GM21526 (cell line): Measurements from ENCODE around the gene SPI1.

ENCODE experiments used
- ATAC-seq: cut with Tn5 transposase; IDR thresholded peaks from one replicate; pipeline ENCODE4 v1.9.1; 2021; ENCODE audit warnings: moderate library complexity; ENCODE audit not compliant: unreplicated experiment, low FRiP score

SPI1 gene

DNA sequence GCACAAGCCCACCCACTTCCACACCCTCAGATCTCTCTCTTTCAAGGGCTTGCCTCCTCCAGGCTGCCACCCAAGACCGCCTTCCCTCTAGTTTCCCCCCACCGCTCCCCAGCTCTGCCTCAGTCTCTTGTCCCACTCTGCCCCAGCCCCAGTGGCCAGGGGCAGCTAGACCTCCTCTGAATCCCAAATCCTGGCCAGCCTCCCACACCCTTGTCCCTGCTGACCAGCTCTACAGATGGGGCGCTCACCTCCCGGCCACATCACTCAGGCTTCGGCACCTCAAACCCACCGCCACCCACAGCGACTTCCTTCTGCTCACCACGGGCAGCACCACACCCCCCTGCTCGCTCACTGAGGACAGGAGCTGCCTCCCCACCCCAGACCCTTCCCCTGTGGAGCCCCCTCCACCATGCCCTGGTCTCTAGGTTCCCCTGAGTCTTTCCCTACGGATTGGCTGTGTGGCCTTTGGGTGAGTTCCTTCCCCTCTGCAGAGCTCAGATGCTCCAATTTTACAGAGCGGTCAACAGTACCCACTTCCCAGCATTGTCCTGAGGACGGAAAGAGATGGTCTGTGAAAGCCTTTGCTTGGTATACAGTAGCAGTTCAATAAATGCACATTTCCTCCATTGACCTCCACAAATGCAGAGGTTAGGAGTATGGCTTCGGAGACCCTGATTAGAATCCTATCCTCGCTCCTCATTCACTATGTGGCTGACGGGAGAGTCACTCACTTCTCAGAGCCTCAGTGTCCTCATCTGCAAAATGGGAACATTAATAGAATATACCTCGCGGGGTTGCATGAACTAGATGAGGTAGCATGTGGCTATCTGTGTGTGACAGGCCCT is 11.5 kb upstream of the SPI1 start:
- no peak for ATAC-seq

DNA sequence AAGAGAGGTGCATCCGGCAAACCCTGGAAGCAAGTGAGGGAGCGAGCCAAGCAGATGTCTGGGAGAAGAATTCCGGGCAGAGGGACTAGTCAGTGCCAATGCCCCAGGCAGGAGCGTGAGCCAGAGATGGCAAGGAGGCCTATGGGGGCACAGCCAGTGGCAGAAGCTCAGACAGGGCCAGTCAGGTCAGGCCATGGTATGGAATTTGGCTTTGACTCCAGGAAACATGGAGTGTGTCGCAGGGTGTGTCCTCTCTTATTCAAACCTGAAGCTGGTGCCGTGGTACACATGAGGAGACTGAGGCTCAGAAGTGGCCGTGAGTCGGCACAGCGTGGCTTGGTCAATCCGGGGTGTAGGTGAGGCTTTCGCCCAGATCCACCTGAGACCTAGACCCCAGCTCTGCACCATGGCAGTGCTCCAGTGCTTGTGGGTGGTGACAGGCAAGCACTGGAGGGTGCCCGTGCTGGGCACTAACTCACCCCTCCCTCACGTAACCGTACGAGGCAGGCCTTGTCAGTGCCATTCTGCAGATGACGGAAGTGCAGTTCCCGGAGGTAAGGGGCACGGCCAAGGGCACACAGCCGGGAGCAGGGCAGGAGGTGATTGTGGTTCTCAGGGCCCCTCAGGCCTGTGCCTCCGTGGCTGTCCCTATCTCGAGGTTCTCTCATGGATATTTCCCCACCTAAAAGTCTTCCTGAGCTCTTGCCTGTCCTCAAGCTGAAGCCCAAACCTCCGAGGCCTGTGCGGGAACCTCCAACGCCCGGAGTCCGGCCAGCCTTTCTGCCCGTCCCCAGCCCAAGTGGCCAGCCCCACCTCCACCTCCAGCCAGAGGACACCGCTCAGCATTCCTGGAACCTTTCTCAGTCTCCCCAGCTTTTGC is 10.6 kb upstream of the SPI1 start:
- ATAC-seq = no peak

DNA sequence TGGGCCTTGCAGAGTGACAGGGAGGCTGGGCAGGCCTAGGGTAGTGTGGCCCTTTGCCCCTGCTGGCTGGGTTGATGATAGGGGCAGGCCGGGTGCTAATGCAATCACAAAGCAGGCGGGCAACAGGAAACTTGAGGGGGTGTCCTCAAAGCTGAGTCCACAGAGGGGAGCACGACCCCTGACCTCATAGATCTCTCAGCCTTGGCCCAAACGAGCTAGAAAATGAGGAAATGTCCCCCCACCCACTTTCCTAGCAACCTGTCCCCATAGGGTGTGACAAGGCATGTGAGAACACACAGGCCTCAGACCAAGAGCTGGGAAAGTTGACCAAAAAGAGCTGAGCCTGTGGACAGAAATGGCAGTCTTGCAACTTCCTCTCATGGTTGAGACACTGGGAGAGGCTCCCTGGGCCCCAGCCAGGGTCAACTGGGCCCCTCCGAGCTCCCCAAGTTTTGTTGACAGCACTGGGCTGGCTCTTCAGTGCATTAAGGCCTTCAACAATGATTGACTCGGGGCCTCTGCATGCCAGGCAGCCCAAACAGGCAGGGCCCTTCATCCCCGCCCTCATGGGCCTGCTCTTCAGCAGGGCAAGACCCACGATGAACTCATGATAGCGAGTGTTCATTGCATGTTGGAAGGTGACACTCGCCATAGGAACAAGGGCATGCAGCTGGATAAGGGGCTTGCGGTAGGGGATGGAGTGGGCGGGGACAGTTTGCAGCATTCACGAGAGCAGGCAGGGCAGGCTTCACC is 9.8 kb upstream of the SPI1 start:
- no peak for ATAC-seq

DNA sequence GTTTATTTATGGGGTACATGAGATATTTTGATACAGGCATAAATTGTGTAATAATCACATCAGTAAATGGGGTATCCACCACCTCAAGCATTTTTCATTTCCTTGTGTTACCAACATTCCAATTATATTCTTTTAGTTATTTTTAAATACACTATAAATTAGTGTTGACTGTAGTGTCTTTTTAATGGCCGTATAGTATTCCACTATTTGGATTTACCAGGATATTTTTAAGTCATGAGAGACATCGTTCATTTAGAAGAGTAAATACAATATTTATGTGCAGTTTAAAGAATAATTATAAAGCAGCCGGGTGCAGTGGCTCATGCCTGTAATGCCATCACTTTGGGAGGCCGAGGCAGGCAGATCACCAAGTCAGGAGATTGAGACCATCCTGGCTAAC is 6.2 kb upstream of the SPI1 start:
- ATAC-seq = no peak

DNA sequence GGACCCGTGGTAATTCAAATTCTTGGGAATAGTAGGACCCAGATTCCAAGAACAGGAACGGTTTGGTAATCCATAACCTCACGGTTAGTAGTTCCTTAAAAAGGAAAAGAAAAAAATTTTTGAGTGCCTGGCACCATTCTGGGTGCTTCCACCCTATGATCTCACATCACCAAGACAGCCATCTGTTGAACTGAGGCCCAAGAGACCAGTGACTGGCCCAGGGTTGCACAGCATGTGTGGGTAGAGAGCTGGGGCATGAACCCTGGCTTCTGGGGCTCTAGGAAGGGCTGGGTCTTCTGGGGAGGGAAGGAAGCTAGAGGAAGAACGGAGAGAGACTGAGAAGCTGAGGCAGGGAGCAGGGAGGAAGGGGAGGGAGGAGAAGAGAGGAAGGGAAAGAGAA is 4.7 kb upstream of the SPI1 start:
- no peak for ATAC-seq

DNA sequence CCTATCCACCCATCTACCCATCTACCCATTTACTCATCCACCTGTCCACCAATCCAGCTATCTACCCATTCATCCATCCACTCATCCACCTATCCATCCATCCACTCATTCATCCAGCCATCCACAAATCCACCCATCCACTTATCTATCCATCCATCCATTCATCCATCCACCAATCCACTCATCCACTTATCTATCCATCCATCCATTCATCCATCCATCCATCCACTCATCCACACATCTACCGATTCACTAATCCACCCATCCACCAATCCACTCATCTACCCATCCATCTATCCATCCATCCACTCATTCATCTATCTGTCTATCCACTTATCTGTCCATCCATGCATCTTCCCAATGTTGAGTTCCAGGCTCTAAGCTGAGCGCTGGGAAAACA is 1.7 kb upstream of the SPI1 start:
- ATAC-seq = no peak

DNA sequence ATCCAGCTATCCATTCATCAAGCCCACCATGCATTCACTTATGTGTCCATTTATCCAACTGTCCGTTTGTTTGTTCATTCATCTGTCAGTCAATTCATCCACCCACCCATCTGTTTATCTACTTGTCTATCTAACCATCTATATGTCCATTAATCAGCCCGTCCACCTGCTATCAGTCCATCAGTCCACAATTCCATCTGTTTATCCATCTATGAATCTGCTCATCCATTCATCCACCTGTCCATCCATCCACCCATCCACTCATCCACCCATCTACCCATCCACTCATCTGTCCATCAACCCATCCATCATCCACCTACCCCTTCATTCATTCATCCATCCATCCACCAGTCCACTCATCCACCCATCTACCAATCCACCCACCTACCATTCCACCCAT is 970 bp upstream of the SPI1 start:
- ATAC-seq = no peak

DNA sequence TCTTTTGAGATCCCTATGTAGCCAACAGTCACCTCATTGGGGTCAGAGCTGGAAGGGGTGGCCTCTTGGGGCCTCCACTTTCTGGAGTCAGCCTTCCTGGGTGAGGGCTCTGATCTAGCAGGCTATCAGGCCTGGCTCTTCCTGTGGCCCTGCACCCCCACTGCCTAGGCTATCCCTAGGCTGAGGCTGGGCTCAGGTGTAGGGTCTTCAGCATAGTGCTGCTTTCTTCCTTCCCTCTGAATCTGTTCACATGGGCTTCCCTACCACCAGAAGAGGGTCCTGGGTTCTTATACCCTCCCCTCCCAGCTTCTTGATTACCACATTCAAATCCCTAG is 456 bp upstream of the SPI1 start:
- no peak for ATAC-seq

DNA sequence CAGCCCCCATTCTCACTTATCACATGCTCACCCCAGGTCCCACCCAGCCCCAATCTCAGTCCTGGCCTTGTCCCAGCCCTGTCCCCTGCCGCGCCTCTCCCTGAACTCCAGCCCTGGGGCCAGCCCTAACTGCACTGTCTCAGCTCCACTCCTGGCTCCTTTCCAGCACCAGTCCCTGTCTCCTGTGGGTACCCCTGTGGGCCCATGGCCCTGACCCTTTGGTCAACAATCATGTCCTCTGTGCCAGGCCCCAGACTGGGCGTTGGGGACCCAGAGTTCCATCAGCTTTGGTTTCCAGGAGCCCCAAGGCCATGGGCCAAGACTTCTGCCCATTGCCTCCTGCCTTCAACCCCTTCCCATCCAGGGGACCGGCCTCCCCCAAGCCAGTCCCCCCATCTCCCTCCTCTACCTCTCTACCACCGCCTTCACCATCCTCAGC is 757 bp downstream of the SPI1 start:
- ATAC-seq = no peak

DNA sequence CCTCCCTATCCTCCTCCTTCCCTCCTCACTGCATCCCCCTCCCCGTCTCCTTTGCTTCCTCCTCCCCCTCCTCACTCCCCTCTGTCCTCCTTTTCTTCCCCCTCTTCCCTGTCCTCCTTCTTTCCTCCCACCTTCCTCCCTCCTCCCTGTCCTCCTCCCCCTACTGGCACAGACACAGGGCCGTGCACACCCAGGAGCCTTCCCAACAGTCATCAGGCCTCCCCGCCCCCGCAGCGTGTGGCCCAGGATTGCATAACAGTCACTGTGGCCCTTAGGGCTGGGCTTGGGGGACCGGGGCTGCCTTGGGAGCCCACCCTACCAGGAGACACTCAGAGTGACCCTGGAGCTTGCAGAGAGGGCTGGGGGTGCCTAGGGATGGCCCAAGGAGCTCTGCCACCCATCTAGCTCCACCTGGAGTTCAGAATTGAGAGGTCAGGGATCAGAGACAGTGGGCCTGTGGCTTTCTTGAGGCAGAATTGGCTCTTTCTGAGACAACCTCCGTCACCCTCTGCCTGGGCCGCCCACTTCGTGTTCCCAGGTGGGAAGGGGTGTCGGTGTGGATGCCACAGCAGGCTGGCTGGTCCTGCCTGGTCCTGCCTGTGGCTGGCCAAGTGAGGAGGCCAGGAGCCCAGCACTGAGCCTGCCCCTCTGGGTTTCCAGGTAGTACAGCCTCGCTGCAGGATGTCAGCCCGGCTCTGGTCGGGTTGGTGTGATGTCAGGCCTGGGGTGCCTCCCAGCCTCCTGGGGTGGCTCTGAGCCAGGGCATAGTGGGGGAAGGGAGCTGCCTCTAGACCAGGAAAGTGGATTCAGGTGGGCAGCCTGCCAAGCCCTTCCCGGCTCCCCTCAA is 1.6 kb downstream of the SPI1 start:
- no peak for ATAC-seq

DNA sequence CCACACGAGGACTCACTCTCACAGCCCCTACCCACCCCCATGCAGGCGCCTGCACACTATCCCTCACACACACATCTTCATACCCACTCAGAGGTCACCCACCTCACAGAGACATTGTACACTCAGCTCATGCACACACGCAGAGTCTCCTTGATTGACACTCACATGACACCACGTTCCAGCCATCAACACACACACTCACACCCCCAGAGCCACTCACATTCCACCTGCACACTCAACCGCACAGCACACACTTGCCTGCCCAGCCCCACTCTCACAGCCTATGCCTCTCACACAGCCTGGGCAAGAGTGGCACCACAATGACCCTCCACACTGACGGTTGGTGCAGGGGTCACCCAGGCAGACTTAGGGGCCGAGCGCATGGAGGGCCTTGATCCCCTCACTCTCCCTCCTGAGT is 2.2 kb downstream of the SPI1 start:
- no peak for ATAC-seq

DNA sequence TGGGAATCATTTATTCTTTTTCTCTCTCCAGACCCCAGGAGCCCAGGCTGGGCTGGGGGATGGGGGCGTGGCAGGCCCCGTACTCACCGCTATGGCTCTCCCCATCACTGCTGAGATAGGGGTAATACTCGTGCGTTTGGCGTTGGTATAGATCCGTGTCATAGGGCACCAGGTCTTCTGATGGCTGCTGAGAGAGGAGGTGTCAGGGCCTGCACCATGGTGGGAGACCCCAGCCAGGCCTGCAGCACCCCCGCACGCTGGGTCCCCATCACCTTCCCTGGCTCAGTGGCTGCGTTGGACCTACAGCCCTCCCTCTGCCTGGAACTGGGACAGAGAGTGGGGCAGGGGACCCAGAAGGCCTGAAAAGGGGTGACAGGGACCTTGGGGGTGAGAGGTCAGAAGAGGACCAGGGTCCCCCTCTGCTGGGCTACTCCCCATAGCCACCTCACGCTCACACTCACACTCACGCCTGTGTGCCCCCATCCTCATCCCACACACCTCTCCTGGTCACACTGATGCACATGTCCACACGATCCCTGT is 2.7 kb downstream of the SPI1 start:
- no peak for ATAC-seq

DNA sequence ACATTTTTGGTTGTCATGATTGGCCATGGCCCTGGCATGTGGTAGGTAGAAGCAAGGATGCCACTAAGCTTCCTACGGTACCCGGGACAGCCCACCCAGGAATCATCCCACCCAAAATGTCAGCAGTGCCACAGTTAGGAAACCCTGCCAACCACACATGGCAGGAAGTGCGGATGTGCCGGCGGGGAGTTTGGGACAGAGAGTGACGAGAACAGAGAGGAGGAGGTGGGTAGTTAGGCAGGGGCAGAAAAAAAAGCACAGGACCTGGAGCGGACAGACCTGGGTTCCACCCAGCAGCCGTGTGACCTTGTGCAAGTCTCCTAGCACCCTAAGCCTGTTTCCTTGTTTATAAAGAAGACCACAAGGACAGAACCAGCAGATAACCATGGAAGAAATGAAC is 3.3 kb downstream of the SPI1 start:
- no peak for ATAC-seq

DNA sequence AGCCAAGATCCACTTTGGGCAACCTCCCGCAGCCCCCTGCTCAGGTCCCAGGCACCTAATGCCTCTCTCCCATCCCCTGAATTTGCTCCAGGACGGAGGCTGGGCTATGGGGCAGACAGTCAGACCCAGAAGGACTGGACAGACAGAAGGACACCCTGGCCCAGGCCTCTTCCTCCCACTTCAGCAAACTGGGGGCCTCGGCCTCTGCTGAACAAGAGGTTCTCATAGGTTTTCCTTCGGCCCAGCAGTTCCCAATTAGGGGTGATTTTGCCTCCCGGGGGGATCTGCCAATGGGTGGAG is 3.7 kb downstream of the SPI1 start:
- no peak for ATAC-seq

DNA sequence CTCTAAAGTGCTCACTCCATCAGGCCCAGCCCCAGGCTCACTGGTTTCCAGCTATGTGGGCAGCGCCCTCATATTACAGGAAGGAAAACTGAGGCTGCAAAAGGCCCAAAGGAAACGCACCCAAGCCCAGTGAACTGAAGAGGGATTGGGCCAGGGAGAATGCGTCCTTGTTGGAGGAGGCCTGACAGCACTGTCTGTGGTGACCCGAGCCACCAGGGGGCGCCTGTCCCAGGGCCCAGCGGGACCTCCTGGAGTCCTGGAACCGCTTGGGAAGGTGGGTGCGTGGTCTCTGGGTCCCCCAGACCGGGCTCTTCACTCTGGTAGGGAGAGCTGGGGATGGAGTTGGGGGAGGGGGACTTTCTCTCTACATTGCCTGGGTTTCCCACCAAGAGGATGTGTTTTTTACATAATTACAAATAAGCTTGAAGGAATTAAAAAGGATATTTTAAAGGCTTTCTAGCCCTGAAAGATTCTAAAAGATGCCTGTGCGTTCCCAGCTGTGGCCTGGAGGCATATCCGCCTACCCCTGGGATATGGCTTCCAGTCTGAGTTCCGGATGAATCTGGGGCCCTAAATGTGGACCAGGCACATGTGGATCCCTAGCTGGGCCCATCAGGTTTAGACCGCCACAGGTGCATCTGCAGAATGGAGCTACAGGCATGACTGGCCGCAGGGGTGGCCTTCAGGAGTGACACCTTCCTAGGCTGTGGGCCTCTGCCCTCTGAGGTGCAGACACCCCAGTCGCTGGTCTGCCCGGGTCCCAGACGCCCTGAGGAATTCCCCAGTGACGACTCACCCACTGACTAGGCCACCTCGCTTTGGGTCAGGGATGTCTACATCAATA is 4.2 kb downstream of the SPI1 start:
- ATAC-seq = no peak

DNA sequence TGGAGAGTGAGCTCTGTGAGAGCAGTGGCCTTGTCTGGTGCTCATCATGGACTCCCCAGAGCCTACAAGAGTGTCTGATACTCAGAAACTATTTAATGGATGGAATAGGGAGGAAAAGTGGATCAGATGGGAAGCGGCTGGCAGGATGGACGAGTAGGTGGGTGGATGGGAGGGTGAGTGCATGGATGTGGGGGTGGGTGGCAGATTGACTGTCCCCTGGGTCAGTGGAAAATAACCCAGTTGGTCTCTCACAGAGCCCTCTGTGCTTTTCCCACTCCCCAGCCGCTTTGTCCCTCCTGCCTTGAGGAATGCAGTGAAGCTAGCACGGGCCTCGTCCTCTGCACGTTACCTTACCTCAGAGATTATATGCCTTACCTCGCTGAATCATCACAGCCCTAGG is 5.9 kb downstream of the SPI1 start:
- ATAC-seq = no peak

DNA sequence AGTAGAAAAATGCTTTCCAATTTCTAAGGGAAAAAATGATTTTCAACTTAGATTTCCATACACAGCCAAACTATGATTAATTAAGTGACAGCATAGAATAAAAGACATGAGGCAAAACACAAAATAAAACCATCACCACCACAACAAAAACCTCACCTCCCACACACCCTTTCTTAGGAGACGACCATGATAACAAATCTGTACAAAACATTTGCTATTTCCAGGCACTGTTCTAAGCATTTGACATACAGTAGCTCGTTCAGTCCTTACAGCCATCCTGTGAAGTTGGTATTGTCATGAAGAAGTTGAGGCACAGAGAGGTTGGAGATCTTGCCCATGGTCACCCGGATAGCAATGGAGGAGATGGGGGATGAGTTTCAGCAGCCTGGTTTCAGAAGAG is 8.7 kb downstream of the SPI1 start:
- ATAC-seq = no peak

DNA sequence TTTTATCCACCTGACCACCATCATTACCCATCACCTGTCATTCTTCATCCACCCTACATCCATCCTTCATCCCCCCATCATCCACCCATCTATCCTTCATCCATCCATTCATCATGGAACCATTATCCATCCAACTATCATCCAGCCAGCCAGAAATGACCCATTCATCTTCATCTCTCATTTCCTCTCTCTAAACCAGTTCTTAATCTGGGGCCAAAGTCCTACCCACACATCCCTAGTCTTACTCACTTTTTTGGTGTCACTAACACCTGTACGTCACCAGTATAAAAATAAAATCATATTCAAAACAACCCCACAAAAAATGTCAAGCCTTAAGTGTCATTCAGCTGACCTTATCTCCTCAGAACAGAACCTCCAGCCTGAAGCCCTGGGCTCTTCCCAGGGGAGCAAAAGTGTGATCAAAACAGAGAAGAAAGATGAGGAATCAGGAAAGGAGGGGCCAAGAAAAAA is 12.3 kb downstream of the SPI1 start:
- ATAC-seq = no peak

DNA sequence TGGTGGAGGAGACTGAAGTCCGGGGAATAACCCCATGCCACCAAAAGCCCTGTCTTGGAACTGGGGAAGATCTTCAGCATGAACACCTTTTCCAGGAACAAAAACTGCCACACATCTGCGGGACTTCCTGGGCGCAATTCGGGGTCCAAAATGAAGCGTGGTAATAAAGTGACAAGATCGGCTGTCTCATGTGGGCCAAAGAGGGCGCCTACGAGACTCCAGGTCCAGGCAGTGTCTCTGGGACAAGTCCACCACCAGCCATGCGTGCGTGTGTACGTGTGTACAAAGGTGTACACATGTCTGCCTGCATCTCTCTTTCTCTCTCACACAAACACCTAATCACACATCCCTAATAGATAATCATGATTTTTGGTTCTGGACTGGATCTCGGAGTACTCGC is 16.9 kb downstream of the SPI1 start:
- no peak for ATAC-seq
